Upper lobe of left lung (tissue), 6 donors: ENCODE data around the gene RPL22. TPM values are rescaled to one million over a fixed set of nuclear protein-coding genes. Genes with fewer than 3 reads are reported as not detected.

ENCODE experiments used
- ATAC-seq, 2 donors: fragments of 200-7000 bp; cut with Tn5 transposase; one replicate each; pipeline ENCODE4 v1.9.1; 2022; ENCODE audit warnings: mild to moderate bottlenecking in 2 of 2, moderate library complexity in 2 of 2; ENCODE audit not compliant: low FRiP score in 2 of 2
- DNase-seq, 2 donors: peaks; one replicate each; pipeline ENCODE4 v3.0.0-alpha.2; 2019 to 2020
- H3K27ac ChIP-seq, 4 donors: fragments of 200-600 bp; sonication (generic); one replicate each; pipeline ENCODE4 v1.5.1; 2016 to 2019
- H3K27me3 ChIP-seq, 4 donors: fragments of 200-600 bp; sonication (generic); one replicate each; pipeline ENCODE4 v1.5.1; 2017 to 2019
- H3K36me3 ChIP-seq, 4 donors: fragments of 200-600 bp; sonication (generic); one replicate each; pipeline ENCODE4 v1.5.1; 2016 to 2019
- H3K4me1 ChIP-seq, 4 donors: fragments of 200-600 bp; sonication (generic); one replicate each; pipeline ENCODE4 v1.5.1; 2018 to 2019
- H3K4me3 ChIP-seq, 4 donors: fragments of 200-600 bp; sonication (generic); one replicate each; pipeline ENCODE4 v1.5.1; 2017 to 2019; ENCODE audit warnings: mild to moderate bottlenecking in 2 of 4, moderate library complexity in 1 of 4
- H3K9me3 ChIP-seq, 4 donors: fragments of 200-600 bp; sonication (generic); one replicate each; pipeline ENCODE4 v1.5.1; 2018 to 2019
- EP300 ChIP-seq, 4 donors: sonication (generic); formaldehyde crosslinking; IDR thresholded peaks; one replicate each; pipeline ENCODE4 v1.5.1; 2017; ENCODE audit warnings: antibody characterized with exemption in 4 of 4, control low read depth in 2 of 4
- POLR2A ChIP-seq, 4 donors: fragments of 450-650 bp; IDR thresholded peaks; one replicate each; pipeline ENCODE4 v1.5.1; 2016 to 2017; ENCODE audit warnings: antibody characterized with exemption in 4 of 4, mild to moderate bottlenecking in 2 of 4
- POLR2AphosphoS5 ChIP-seq, 2 donors: sonication (generic); formaldehyde crosslinking; IDR thresholded peaks; one replicate each; pipeline ENCODE4 v1.5.1; 2017; ENCODE audit warnings: antibody characterized with exemption in 2 of 2
- WGBS, 2 donors: methylation state at CpG; one replicate each; pipeline ENCODE4 v1.1.5; 2017 to 2018; 5-methylcytosine and 5-hydroxymethylcytosine counted together
- total RNA-seq, 6 donors: library from RNA; depleted of rRNA in 4 of 6; stranded (reverse); fragments of >200 nt in 4 of 6; gene quantifications; one replicate each; pipeline versions ENCODE4 v1.1.0 to v1.2.1, GENCODE V29; 2016 to 2021
- TF ChIP-seq, protein P1 (sequence below), 6 experiments: fragments of 450-650 bp in 4 of 6; fragments of 200-600 bp in 2 of 6; sonication (generic) in 2 of 6; IDR thresholded peaks; one replicate each; pipeline ENCODE4 v1.5.1; 2016 to 2019; ENCODE audit warnings: antibody characterized with exemption in 6 of 6
- donor health status: DM: no; HTN: no; CAD: no; lungs with moderate emphysema.
- donor health status: DM: no; HTN: yes; CAD: no; lungs with severe emphysema.

Gene RPL22
- total RNA-seq, 6 donors from 2014 or later: 88.2 to 288 (median 180) TPM

DNA sequence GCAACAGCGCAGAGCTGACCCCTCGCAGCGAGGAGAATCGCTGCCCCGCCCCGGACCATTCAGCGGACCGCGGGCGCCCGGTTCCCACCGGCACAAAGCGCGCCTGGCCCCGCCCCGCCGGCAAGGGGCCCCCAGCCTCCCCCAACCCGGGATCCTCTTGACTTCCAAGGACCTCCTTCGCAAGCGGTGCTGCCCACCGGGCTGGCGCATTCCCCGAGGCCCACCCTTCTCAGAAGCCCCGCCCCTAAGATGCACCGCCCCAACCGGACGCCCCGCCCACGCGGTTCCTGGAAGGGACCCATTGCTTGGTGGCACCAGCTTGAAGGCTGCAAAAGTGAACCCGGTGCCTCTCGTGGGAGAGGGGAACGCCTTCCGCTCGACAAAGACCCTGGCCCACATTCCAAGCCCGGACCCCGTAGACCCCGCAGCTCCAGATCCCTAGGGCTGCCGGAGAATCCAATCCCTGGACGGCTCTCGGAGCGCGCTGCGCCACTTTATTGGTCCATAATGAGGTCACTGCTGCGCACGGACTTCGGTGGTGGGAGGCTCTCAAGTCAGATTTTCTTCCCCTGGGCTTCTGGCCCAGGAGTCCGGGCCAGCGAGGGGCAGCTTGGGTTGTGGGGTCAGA lies 46.6 kb upstream of the RPL22 start:
- ATAC-seq: peak in 1 of 2 donors; percentile 27
- Histone ChIP-seq H3K4me1 (peaks cover 21 to 55% (median 38%) of the 10 kb centered on the region in 4 donors), H3K4me3 (no peak overlapping the region)

DNA sequence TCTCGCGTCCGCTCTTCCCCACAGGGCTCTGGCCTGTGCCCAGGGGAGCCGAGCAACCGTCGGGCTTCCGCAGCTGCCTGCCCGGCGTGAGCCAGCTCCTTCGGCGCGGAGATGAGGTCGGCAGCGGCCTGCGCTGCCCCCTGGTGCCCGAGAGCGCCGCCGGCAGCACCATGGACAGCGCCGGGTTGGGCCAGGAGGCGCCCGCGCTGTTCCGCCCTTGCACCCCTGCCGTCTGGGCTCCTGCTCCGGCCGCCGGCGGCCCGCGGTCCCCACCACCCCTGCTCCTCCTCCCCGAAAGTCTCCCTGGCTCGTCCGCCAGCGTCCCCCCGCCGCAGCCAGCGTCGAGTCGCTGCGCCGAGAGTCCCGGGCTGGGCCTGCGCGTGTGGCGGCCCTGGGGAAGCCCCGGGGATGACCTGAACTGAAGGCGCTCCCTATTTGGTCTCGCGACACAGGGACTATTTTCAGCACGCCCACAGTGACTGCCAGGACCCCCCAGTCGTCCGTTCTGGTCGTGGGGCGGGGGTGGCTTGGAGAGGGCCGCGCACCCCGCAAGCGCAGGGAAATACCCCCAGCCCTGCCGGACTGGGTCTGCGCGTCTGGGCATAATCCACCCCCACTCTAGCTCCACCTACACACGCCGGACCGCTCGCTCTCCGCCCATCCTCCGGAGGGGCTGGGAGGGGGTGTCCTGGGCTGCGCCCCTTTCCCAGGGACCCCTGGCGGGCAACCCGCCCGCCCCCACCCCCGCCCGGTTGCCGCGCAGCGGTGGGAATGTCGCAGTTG lies 45.9 kb upstream of the RPL22 start:
- DNase-seq (peak; percentile 67 to 97), ATAC-seq (peak; percentile 85 to 87)
- no peak for TF ChIP-seq EP300 (IDR thresholded peaks at IDR 0.05)
- TF ChIP-seq, protein P1, sequence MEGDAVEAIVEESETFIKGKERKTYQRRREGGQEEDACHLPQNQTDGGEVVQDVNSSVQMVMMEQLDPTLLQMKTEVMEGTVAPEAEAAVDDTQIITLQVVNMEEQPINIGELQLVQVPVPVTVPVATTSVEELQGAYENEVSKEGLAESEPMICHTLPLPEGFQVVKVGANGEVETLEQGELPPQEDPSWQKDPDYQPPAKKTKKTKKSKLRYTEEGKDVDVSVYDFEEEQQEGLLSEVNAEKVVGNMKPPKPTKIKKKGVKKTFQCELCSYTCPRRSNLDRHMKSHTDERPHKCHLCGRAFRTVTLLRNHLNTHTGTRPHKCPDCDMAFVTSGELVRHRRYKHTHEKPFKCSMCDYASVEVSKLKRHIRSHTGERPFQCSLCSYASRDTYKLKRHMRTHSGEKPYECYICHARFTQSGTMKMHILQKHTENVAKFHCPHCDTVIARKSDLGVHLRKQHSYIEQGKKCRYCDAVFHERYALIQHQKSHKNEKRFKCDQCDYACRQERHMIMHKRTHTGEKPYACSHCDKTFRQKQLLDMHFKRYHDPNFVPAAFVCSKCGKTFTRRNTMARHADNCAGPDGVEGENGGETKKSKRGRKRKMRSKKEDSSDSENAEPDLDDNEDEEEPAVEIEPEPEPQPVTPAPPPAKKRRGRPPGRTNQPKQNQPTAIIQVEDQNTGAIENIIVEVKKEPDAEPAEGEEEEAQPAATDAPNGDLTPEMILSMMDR (IDR thresholded peaks at IDR 0.05): peak; percentile 77 to 99 (median 93)
- Histone ChIP-seq H3K9me3 (no peaks in the 10 kb centered on the region), H3K4me3 (no peak overlapping the region), H3K36me3 (no peaks in the 10 kb centered on the region), H3K27ac (no peak overlapping the region), H3K4me1 (peaks cover 21 to 55% (median 38%) of the 10 kb centered on the region in 4 donors), H3K27me3 (peaks cover 1 to 77% (median 50%) of the 10 kb centered on the region in 4 donors)
- 1 to 5% methylated on average over 3 to 40 of the region's 79 CpGs for WGBS, 2 donors

More for the DNA sequence above, 46.6 kb upstream of the RPL22 start:
- Histone ChIP-seq H3K36me3 (no peaks in the 10 kb centered on the region), H3K9me3 (no peaks in the 10 kb centered on the region), H3K27ac (no peak overlapping the region), H3K27me3 (peaks cover 1 to 75% (median 48%) of the 10 kb centered on the region in 4 donors)
- WGBS, 2 donors: 4 to 11% methylated on average over 9 to 24 of the region's 49 CpGs
- TF ChIP-seq, protein P1 (IDR thresholded peaks at IDR 0.05): no peak
- TF ChIP-seq POLR2AphosphoS5 (IDR thresholded peaks at IDR 0.05) (no peak), EP300 (IDR thresholded peaks at IDR 0.05) (no peak), POLR2A (IDR thresholded peaks at IDR 0.05) (no peak)
- peak in 1 of 2 donors; percentile 89 for DNase-seq

DNA sequence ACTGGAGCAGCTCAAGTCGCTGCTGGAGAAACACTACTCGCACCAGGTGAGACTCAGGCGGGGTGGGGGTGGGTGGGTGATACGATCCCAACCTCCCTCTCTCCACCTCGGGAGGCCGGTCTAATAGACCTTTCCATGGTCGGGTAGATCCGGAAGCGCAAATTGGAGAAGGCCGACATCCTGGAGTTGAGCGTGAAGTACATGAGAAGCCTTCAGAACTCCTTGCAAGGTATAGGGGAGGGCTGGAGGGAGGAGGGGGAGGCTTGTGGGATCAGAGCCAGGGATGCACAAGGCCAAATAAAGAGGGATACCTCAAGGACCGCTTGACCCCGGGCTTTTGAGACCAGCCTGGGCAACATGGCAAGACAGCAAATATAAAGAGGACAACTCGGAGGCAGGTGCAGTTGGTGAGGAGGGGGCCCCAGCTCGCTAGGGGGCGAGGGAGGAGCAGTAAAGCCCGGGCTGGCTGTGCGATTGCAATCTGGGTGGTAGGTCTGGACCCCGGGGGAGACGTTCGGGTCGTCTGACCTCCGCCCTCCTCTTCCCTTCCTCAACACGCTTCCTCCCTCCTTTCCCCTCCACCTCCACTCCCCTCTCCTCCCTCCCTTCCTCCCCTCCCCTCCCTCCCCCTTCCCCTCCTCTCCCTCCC lies 45.1 kb upstream of the RPL22 start:
- H3K27me3 ChIP-seq: peaks cover 1 to 72% (median 49%) of the 10 kb centered on the region in 4 donors

DNA sequence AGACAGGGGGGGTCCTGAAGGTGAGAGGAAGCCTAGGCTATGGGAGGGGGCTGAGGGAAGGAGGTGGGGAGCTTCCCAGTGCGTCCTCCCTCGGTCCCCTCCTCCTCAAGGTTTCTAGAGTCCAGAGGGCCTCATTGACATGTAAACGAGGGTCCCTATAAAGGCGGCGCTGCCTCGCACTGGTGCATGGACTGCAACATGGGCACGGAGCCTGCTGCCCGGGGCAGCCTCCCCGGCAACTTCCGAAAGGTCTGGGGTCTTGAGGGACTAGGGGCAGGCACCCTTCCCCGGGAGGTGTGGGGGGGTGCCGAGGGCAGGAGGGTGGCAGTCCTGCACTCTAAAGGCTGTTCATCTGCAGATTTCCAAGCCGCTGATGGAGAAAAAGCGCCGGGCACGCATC lies 44.6 kb upstream of the RPL22 start, which contains the start of gene HES3:
Gene HES3, plus strand, starts transcription at position 187 of the 400 bp plus-strand sequence. Its CDS starts 187 bp downstream, at position 374.
- Histone ChIP-seq H3K27ac (no peak within 1 kb of the TSS), H3K9me3 (no peaks in the 10 kb centered on the region), H3K36me3 (no peaks in the 10 kb centered on the region), H3K4me3 (no peak within 1 kb of the TSS), H3K4me1 (peaks cover 21 to 45% (median 33%) of the 10 kb centered on the region in 4 donors), H3K27me3 (peaks cover 1 to 66% (median 48%) of the 10 kb centered on the region in 4 donors)
- ATAC-seq (no peak), DNase-seq (peak in 1 of 2 donors; percentile 53)
- TF ChIP-seq EP300 (IDR thresholded peaks at IDR 0.05) (no peak), POLR2AphosphoS5 (IDR thresholded peaks at IDR 0.05) (no peak), POLR2A (IDR thresholded peaks at IDR 0.05) (no peak)
- TF ChIP-seq, protein P1 (IDR thresholded peaks at IDR 0.05): no peak
- WGBS, 2 donors: 0 to 9% methylated on average over 2 to 16 of the region's 16 CpGs

More for the DNA sequence above, 45.1 kb upstream of the RPL22 start:
- Histone ChIP-seq H3K4me3 (no peak overlapping the region), H3K27ac (no peak overlapping the region), H3K9me3 (no peaks in the 10 kb centered on the region), H3K4me1 (peaks cover 21 to 51% (median 36%) of the 10 kb centered on the region in 4 donors), H3K36me3 (no peaks in the 10 kb centered on the region)
- 4 to 5% methylated on average over 24 of the region's 24 CpGs for WGBS, 2 donors
- DNase-seq (no peak), ATAC-seq (no peak)
- no peak for TF ChIP-seq POLR2AphosphoS5 (IDR thresholded peaks at IDR 0.05)
- TF ChIP-seq, protein P1 (IDR thresholded peaks at IDR 0.05): no peak
- no peak for TF ChIP-seq EP300 (IDR thresholded peaks at IDR 0.05)
- TF ChIP-seq POLR2A (IDR thresholded peaks at IDR 0.05): no peak
